ENCODE results near the gene USP49. TPM values are rescaled to one million over a fixed set of nuclear protein-coding genes. Genes with fewer than 3 reads are reported as not detected.

USP49 gene
- total and polyA plus RNA-seq, 2 of the 13 experiments (the other 11 are each of a cell fraction or from before 2014, with no cell fraction given) = 2.9 to 4.3 TPM

DNA sequence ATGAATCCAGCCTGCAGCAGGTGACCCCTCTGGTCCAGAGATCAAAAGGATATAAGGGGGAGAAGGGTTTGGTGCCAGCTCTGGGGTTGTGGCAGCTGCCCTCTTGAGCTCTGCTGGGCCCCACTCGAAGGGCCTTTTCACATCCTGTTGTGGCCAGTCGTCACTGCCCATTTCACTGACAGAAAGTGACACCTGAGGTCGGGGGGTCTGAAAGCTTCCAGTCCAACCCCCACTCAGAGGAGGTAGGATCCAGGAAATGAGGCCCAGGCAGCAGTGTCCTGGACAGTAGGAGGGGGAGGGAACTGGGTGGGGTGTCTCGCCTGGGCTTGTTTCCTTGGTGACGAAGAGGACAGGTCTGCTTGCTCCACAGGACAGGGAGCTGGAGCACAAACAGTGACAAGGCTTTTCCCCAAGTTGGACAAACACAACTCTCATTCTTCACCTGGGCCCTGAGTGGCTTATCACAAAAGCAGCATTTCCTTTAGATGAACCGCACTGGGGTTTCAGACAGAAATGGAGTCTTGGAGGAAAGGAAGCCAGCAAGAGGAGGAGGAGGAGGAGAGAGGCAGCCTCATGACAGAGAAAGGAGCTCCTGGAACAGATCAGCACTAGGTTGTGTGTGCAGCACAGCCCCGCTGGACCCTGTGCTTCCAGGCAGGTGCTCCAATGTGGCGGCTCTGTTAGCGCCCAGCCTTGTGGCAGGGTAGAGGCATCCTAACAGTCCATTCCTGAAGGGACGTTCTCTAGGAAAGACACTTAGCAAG lies 126.4 kb downstream of the USP49 start (continued):
- TF ChIP-seq ZMYM3 (CRISPR knock-in tag; IDR thresholded peaks at IDR 0.05) = peak; percentile 47; the same call in 1 of the 2 replicates
- no peak for TF ChIP-seq ZNF33B (CRISPR knock-in tag; IDR thresholded peaks at IDR 0.05)
- TF ChIP-seq ZNF34 (CRISPR knock-in tag; IDR thresholded peaks at IDR 0.05; ENCODE audit: borderline replicate concordance) = no peak
- TF ChIP-seq, protein P1, sequence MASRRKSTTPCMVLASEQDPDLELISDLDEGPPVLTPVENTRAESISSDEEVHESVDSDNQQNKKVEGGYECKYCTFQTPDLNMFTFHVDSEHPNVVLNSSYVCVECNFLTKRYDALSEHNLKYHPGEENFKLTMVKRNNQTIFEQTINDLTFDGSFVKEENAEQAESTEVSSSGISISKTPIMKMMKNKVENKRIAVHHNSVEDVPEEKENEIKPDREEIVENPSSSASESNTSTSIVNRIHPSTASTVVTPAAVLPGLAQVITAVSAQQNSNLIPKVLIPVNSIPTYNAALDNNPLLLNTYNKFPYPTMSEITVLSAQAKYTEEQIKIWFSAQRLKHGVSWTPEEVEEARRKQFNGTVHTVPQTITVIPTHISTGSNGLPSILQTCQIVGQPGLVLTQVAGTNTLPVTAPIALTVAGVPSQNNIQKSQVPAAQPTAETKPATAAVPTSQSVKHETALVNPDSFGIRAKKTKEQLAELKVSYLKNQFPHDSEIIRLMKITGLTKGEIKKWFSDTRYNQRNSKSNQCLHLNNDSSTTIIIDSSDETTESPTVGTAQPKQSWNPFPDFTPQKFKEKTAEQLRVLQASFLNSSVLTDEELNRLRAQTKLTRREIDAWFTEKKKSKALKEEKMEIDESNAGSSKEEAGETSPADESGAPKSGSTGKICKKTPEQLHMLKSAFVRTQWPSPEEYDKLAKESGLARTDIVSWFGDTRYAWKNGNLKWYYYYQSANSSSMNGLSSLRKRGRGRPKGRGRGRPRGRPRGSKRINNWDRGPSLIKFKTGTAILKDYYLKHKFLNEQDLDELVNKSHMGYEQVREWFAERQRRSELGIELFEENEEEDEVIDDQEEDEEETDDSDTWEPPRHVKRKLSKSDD (CRISPR knock-in tag; IDR thresholded peaks at IDR 0.05; ENCODE audit: low read depth) = no peak
- TF ChIP-seq ZNF430 (CRISPR knock-in tag; IDR thresholded peaks at IDR 0.05) = no peak
- no peak for TF ChIP-seq ZNF589 (CRISPR knock-in tag; conservative IDR thresholded peaks at IDR 0.05)
- peak; percentile 82 for TF ChIP-seq BCL6 (CRISPR knock-in tag; IDR thresholded peaks at IDR 0.05)
- TF ChIP-seq, protein P2, sequence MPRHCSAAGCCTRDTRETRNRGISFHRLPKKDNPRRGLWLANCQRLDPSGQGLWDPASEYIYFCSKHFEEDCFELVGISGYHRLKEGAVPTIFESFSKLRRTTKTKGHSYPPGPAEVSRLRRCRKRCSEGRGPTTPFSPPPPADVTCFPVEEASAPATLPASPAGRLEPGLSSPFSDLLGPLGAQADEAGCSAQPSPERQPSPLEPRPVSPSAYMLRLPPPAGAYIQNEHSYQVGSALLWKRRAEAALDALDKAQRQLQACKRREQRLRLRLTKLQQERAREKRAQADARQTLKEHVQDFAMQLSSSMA (CRISPR knock-in tag; IDR thresholded peaks at IDR 0.05) = no peak
- no peak; the same call in 1 of the 2 replicates for TF ChIP-seq ZNF607 (CRISPR knock-in tag; IDR thresholded peaks at IDR 0.05; ENCODE audit: borderline replicate concordance)
- TF ChIP-seq ZBTB7A (CRISPR knock-in tag; IDR thresholded peaks at IDR 0.05) = peak; percentile 37; the same call in 1 of the 2 replicates
- no peak for TF ChIP-seq ZNF256 (CRISPR knock-in tag; conservative IDR thresholded peaks at IDR 0.05)
- TF ChIP-seq ZNF782 (CRISPR knock-in tag; IDR thresholded peaks at IDR 0.05; ENCODE audit: borderline replicate concordance) = no peak
- TF ChIP-seq ZNF549 (CRISPR knock-in tag; IDR thresholded peaks at IDR 0.05) = no peak
- TF ChIP-seq RFX1 (IDR thresholded peaks at IDR 0.05) = peak; percentile 35; the same call in 1 of the 2 replicates
- peak; percentile 70; the same call in 1 of the 2 replicates for TF ChIP-seq PHF21A (CRISPR knock-in tag; IDR thresholded peaks at IDR 0.05)
- peak; percentile 82 for TF ChIP-seq MEIS2 (CRISPR knock-in tag; IDR thresholded peaks at IDR 0.05)
- 0 out of 2 replicates have a peak, but pooled peaks have one; percentile 33 for TF ChIP-seq REPIN1 (CRISPR knock-in tag; IDR thresholded peaks at IDR 0.05; ENCODE audit: borderline replicate concordance, low read depth)
- TF ChIP-seq, protein P3, sequence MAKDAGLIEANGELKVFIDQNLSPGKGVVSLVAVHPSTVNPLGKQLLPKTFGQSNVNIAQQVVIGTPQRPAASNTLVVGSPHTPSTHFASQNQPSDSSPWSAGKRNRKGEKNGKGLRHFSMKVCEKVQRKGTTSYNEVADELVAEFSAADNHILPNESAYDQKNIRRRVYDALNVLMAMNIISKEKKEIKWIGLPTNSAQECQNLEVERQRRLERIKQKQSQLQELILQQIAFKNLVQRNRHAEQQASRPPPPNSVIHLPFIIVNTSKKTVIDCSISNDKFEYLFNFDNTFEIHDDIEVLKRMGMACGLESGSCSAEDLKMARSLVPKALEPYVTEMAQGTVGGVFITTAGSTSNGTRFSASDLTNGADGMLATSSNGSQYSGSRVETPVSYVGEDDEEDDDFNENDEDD (CRISPR knock-in tag; IDR thresholded peaks at IDR 0.05; ENCODE audit: borderline replicate concordance) = peak; percentile 26; the same call in 1 of the 2 replicates
- no peak for TF ChIP-seq ARHGAP35 (CRISPR knock-in tag; IDR thresholded peaks at IDR 0.05; ENCODE audit: borderline replicate concordance)
- 0 out of 4 replicates have a peak, but pooled peaks of 1 of the 2 experiments have one; percentile 37 for TF ChIP-seq NR2F1 (CRISPR knock-in tag; IDR thresholded peaks at IDR 0.05)
- TF ChIP-seq ZFYVE20 (CRISPR knock-in tag; IDR thresholded peaks at IDR 0.05; ENCODE audit: borderline replicate concordance, low read depth) = no peak
- TF ChIP-seq ZFY (CRISPR knock-in tag; IDR thresholded peaks at IDR 0.05) = peak; percentile 60; the same call in 1 of the 2 replicates
